WTC11 (cell line): ENCODE data around the gene HOMER3. TPM values are rescaled to one million over a fixed set of nuclear protein-coding genes. Genes with fewer than 3 reads are reported as not detected.
A peak's percentile ranks its signal among the peaks of the same experiment; 100 is the strongest.

ENCODE experiments used
- ATAC-seq: fragments of 200-7000 bp; cut with Tn5 transposase; 2 replicates; pipeline ENCODE4 v1.10.0; 2021; ENCODE audit warnings: mild to moderate bottlenecking, moderate library complexity
- CTCF ChIA-PET: fragments of 300-600 bp; sonication (Branson Sonifier 250); formaldehyde crosslinking; loops from one replicate; lab custom pipeline; 2021; ENCODE audit warnings: antibody characterized with exemption; lab: Charles Lee
- POLR2A ChIA-PET: fragments of 350-600 bp; sonication (Branson Sonifier 250); formaldehyde crosslinking; loops from one replicate; lab custom pipeline; 2021; ENCODE audit warnings: antibody characterized with exemption; lab: Charles Lee
- DNase-seq: peaks from one replicate; pipeline ENCODE4 v3.0.0; 2021; ENCODE audit warnings: low spot score
- H3K27ac Mint-ChIP-seq: 2 replicates; pipeline ENCODE4 v1.8.0; 2021; ENCODE audit warnings: mixed read lengths
- H3K27me3 Mint-ChIP-seq: 2 replicates; pipeline ENCODE4 v1.8.0; 2021; ENCODE audit warnings: low read depth, mild to moderate bottlenecking, moderate library complexity, mixed read lengths
- H3K36me3 Mint-ChIP-seq: 2 replicates; pipeline ENCODE4 v1.8.0; 2021; ENCODE audit warnings: mixed read lengths
- H3K4me1 Mint-ChIP-seq: 2 replicates; pipeline ENCODE4 v1.8.0; 2022; ENCODE audit warnings: mixed read lengths
- H3K4me3 Mint-ChIP-seq: 2 replicates; pipeline ENCODE4 v1.8.0; 2021; ENCODE audit warnings: mild to moderate bottlenecking, moderate library complexity, mixed read lengths
- H3K9me3 Mint-ChIP-seq: 2 replicates; pipeline ENCODE4 v1.8.0; 2021; ENCODE audit warnings: mixed read lengths
- ATF3 ChIP-seq: sonication (generic); formaldehyde crosslinking; conservative IDR thresholded peaks from 2 replicates; pipeline ENCODE4 v1.8.1; 2022; ENCODE audit warnings: mild to moderate bottlenecking, missing genetic modification reagents
- CDX4 ChIP-seq: fragments of 250-450 bp; sonication (Bioruptor Pico); IDR thresholded peaks from 2 replicates; pipeline ENCODE4 v1.9.0; 2021; ENCODE audit warnings: moderate library complexity, mild to moderate bottlenecking, inconsistent platforms, borderline replicate concordance
- CREB1 ChIP-seq: sonication (generic); formaldehyde crosslinking; IDR thresholded peaks from 2 replicates; pipeline ENCODE4 v1.8.0; 2023; ENCODE audit warnings: mild to moderate bottlenecking, missing genetic modification reagents
- E2F1 ChIP-seq: sonication (generic); formaldehyde crosslinking; IDR thresholded peaks from 2 replicates; pipeline ENCODE4 v1.8.0; 2022; ENCODE audit warnings: mild to moderate bottlenecking, missing genetic modification reagents
- E2F5 ChIP-seq: sonication (generic); formaldehyde crosslinking; IDR thresholded peaks from 2 replicates; pipeline ENCODE4 v1.8.1; 2022; ENCODE audit warnings: mild to moderate bottlenecking, moderate library complexity, missing genetic modification reagents
- ETV6 ChIP-seq: sonication (generic); formaldehyde crosslinking; IDR thresholded peaks from 2 replicates; pipeline ENCODE4 v1.8.1; 2022; ENCODE audit warnings: mild to moderate bottlenecking, missing genetic modification reagents
- JAZF1 ChIP-seq: fragments of 250-450 bp; sonication (Bioruptor Pico); IDR thresholded peaks from 2 replicates; pipeline ENCODE4 v1.9.0; 2021; ENCODE audit warnings: moderate library complexity, mild to moderate bottlenecking, inconsistent platforms
- JUN ChIP-seq: sonication (generic); formaldehyde crosslinking; IDR thresholded peaks from 2 replicates; pipeline ENCODE4 v1.8.0; 2023; ENCODE audit warnings: mild to moderate bottlenecking, missing genetic modification reagents
- MLX ChIP-seq: sonication (generic); formaldehyde crosslinking; IDR thresholded peaks from 2 replicates; pipeline ENCODE4 v1.8.1; 2023; ENCODE audit warnings: mild to moderate bottlenecking, missing genetic modification reagents, moderate library complexity
- NR2C2 ChIP-seq: sonication (generic); formaldehyde crosslinking; IDR thresholded peaks from 2 replicates; pipeline ENCODE4 v1.8.0; 2022; ENCODE audit warnings: mild to moderate bottlenecking, missing genetic modification reagents
- RORB ChIP-seq: fragments of 250-450 bp; sonication (Bioruptor Pico); IDR thresholded peaks from 2 replicates; pipeline ENCODE4 v1.9.0; 2021; ENCODE audit warnings: mild to moderate bottlenecking
- SMAD3 ChIP-seq: sonication (generic); formaldehyde crosslinking; IDR thresholded peaks from 2 replicates; pipeline ENCODE4 v1.8.0; 2022; ENCODE audit warnings: missing genetic modification reagents, mild to moderate bottlenecking, borderline replicate concordance
- SMAD4 ChIP-seq: sonication (generic); formaldehyde crosslinking; IDR thresholded peaks from 2 replicates; pipeline ENCODE4 v1.8.0; 2022; ENCODE audit warnings: mild to moderate bottlenecking, missing genetic modification reagents
- SP1 ChIP-seq: sonication (generic); formaldehyde crosslinking; conservative IDR thresholded peaks from 2 replicates; pipeline ENCODE4 v1.8.1; 2022; ENCODE audit warnings: missing genetic modification reagents
- STAT6 ChIP-seq: sonication (generic); formaldehyde crosslinking; conservative IDR thresholded peaks from 2 replicates; pipeline ENCODE4 v1.8.1; 2023; ENCODE audit warnings: mild to moderate bottlenecking, low read depth, missing genetic modification reagents, moderate library complexity
- TCF7 ChIP-seq: sonication (generic); formaldehyde crosslinking; IDR thresholded peaks from 2 replicates; pipeline ENCODE4 v1.8.0; 2022; ENCODE audit warnings: mild to moderate bottlenecking, low read depth, missing genetic modification reagents, moderate library complexity
- USF2 ChIP-seq: sonication (generic); formaldehyde crosslinking; IDR thresholded peaks from 2 replicates; pipeline ENCODE4 v1.8.1; 2023; ENCODE audit warnings: mild to moderate bottlenecking, missing genetic modification reagents, moderate library complexity
- ZBTB43 ChIP-seq: sonication (generic); formaldehyde crosslinking; IDR thresholded peaks from 2 replicates; pipeline ENCODE4 v1.8.1; 2023; ENCODE audit warnings: mild to moderate bottlenecking, missing genetic modification reagents
- ZNF121 ChIP-seq: sonication (generic); formaldehyde crosslinking; IDR thresholded peaks from 2 replicates; pipeline ENCODE4 v1.8.0; 2023; ENCODE audit warnings: missing genetic modification reagents
- ZNF219 ChIP-seq: sonication (generic); formaldehyde crosslinking; IDR thresholded peaks from 2 replicates; pipeline ENCODE4 v1.8.0; 2023; ENCODE audit warnings: missing genetic modification reagents, mild to moderate bottlenecking, borderline replicate concordance
- ZNF423 ChIP-seq: fragments of 250-450 bp; sonication (Bioruptor Pico); IDR thresholded peaks from 2 replicates; pipeline ENCODE4 v2.1.2; 2022; ENCODE audit warnings: mild to moderate bottlenecking, moderate library complexity
- ZNF425 ChIP-seq: fragments of 250-450 bp; sonication (Bioruptor Pico); conservative IDR thresholded peaks from 2 replicates; pipeline ENCODE4 v1.9.0; 2021; ENCODE audit warnings: mild to moderate bottlenecking
- ZNF512 ChIP-seq: sonication (generic); formaldehyde crosslinking; IDR thresholded peaks from 2 replicates; pipeline ENCODE4 v1.8.1; 2022; ENCODE audit warnings: missing genetic modification reagents, borderline replicate concordance
- total RNA-seq: library from RNA; stranded (reverse); gene quantifications from 3 replicates; pipeline ENCODE4 v1.2.3, GENCODE V29; 2021

The HOMER3 gene
- total RNA-seq, 1 experiment from 2014 or later, result 28.2 TPM

- TF ChIP-seq STAT6 (no peak), JAZF1 (no peak), E2F1 (no peak), TCF7 (no peak), ZBTB43 (CRISPR knock-in tag) (no peak)
Observed at GRCh38 chr19:18943465-18943864, 2.4 kb upstream of the HOMER3 start (continued).

- Mint-ChIP-seq H3K4me3 (peak overlapping the region; percentile 61), H3K9me3 (no peaks in the 10 kb centered on the region), H3K36me3 (peaks cover 3% of the 10 kb centered on the region), H3K27ac (no peak overlapping the region), H3K4me1 (peaks cover 24% of the 10 kb centered on the region), H3K27me3 (peaks cover 34% of the 10 kb centered on the region)
- POLR2A ChIA-PET, result no interaction called here
- CTCF ChIA-PET, result interaction anchor here (1.4 kb wide), 1 partner anchor 23 kb away, joined by 7 read pairs; the partner anchor contains the start of genes COPE and DDX49
- DNase-seq (no peak), ATAC-seq (no peak)
- TF ChIP-seq JUN (CRISPR knock-in tag), result no peak
- no peak for TF ChIP-seq USF2 (CRISPR knock-in tag)
- TF ChIP-seq CREB1 (CRISPR knock-in tag), result no peak
- TF ChIP-seq ZNF121, result no peak
- TF ChIP-seq ZNF425 (CRISPR knock-in tag), result no peak
- TF ChIP-seq MLX (CRISPR knock-in tag), result no peak
- no peak for TF ChIP-seq ZNF423 (CRISPR knock-in tag)
- TF ChIP-seq CDX4 (CRISPR knock-in tag), result no peak
- TF ChIP-seq ETV6 (CRISPR knock-in tag), result no peak
- no peak for TF ChIP-seq NR2C2 (CRISPR knock-in tag)
- TF ChIP-seq RORB (CRISPR knock-in tag), result no peak
- TF ChIP-seq ATF3 (CRISPR knock-in tag), result no peak
- no peak for TF ChIP-seq SP1 (CRISPR knock-in tag)
- TF ChIP-seq E2F5, result no peak
- no peak for TF ChIP-seq SMAD3 (CRISPR knock-in tag)
- TF ChIP-seq ZBTB43 (CRISPR knock-in tag), result no peak
- no peak for TF ChIP-seq ZNF219 (CRISPR knock-in tag)
- TF ChIP-seq SMAD4 (CRISPR knock-in tag), result no peak
- TF ChIP-seq ZNF512 (CRISPR knock-in tag), result no peak
Observed at GRCh38 chr19:18942692-18943091, 1.7 kb upstream of the HOMER3 start.
